WTC11 (cell line): Measurements from ENCODE around the gene ZNF48. TPM values are rescaled to one million over a fixed set of nuclear protein-coding genes. Genes with fewer than 3 reads are reported as not detected.

Source experiments
- ATAC-seq: fragments of 200-7000 bp; cut with Tn5 transposase; 2 replicates; pipeline ENCODE4 v1.10.0; 2021; ENCODE audit warnings: mild to moderate bottlenecking, moderate library complexity
- CTCF ChIA-PET: fragments of 300-600 bp; sonication (Branson Sonifier 250); formaldehyde crosslinking; loops from one replicate; lab custom pipeline; 2021; ENCODE audit warnings: antibody characterized with exemption; lab: Charles Lee
- POLR2A ChIA-PET: fragments of 350-600 bp; sonication (Branson Sonifier 250); formaldehyde crosslinking; loops from one replicate; lab custom pipeline; 2021; ENCODE audit warnings: antibody characterized with exemption; lab: Charles Lee
- DNase-seq: peaks from one replicate; pipeline ENCODE4 v3.0.0; 2021; ENCODE audit warnings: low spot score
- H3K27ac Mint-ChIP-seq: 2 replicates; pipeline ENCODE4 v1.8.0; 2021; ENCODE audit warnings: mixed read lengths
- H3K27me3 Mint-ChIP-seq: 2 replicates; pipeline ENCODE4 v1.8.0; 2021; ENCODE audit warnings: low read depth, mild to moderate bottlenecking, moderate library complexity, mixed read lengths
- H3K36me3 Mint-ChIP-seq: 2 replicates; pipeline ENCODE4 v1.8.0; 2021; ENCODE audit warnings: mixed read lengths
- H3K4me1 Mint-ChIP-seq: 2 replicates; pipeline ENCODE4 v1.8.0; 2022; ENCODE audit warnings: mixed read lengths
- H3K4me3 Mint-ChIP-seq: 2 replicates; pipeline ENCODE4 v1.8.0; 2021; ENCODE audit warnings: mild to moderate bottlenecking, moderate library complexity, mixed read lengths
- H3K9me3 Mint-ChIP-seq: 2 replicates; pipeline ENCODE4 v1.8.0; 2021; ENCODE audit warnings: mixed read lengths
- AR ChIP-seq: fragments of 250-450 bp; sonication (Bioruptor Pico); IDR thresholded peaks from 2 replicates; pipeline ENCODE4 v1.9.0; 2021; ENCODE audit warnings: mild to moderate bottlenecking
- ARID4B ChIP-seq: sonication (generic); formaldehyde crosslinking; IDR thresholded peaks from 2 replicates; pipeline ENCODE4 v1.8.0; 2023; ENCODE audit warnings: missing genetic modification reagents, mild to moderate bottlenecking, borderline replicate concordance
- CDX4 ChIP-seq: fragments of 250-450 bp; sonication (Bioruptor Pico); IDR thresholded peaks from 2 replicates; pipeline ENCODE4 v1.9.0; 2021; ENCODE audit warnings: moderate library complexity, mild to moderate bottlenecking, inconsistent platforms, borderline replicate concordance
- E2F1 ChIP-seq: sonication (generic); formaldehyde crosslinking; IDR thresholded peaks from 2 replicates; pipeline ENCODE4 v1.8.0; 2022; ENCODE audit warnings: mild to moderate bottlenecking, missing genetic modification reagents
- E2F5 ChIP-seq: sonication (generic); formaldehyde crosslinking; IDR thresholded peaks from 2 replicates; pipeline ENCODE4 v1.8.1; 2022; ENCODE audit warnings: mild to moderate bottlenecking, moderate library complexity, missing genetic modification reagents
- FOXJ3 ChIP-seq: sonication (generic); formaldehyde crosslinking; IDR thresholded peaks from 2 replicates; pipeline ENCODE4 v1.9.0; 2021; ENCODE audit warnings: missing genetic modification reagents, mild to moderate bottlenecking, borderline replicate concordance
- FOXP1 ChIP-seq: sonication (generic); formaldehyde crosslinking; IDR thresholded peaks from 2 replicates; pipeline ENCODE4 v1.8.0; 2022; ENCODE audit warnings: missing genetic modification reagents, mild to moderate bottlenecking, moderate library complexity, borderline replicate concordance
- FOXP4 ChIP-seq: sonication (generic); formaldehyde crosslinking; IDR thresholded peaks from 2 replicates; pipeline ENCODE4 v1.8.0; 2022; ENCODE audit warnings: mild to moderate bottlenecking, missing genetic modification reagents
- GABPB1 ChIP-seq: sonication (generic); formaldehyde crosslinking; IDR thresholded peaks from 2 replicates; pipeline ENCODE4 v1.8.1; 2023; ENCODE audit warnings: mild to moderate bottlenecking, missing genetic modification reagents
- GTF2I ChIP-seq: fragments of 250-450 bp; sonication (Bioruptor Pico); conservative IDR thresholded peaks from 2 replicates; pipeline ENCODE4 v1.4.0; 2021; ENCODE audit warnings: mild to moderate bottlenecking
- HMGA2 ChIP-seq: fragments of 250-450 bp; sonication (Bioruptor Pico); IDR thresholded peaks from 2 replicates; pipeline ENCODE4 v1.4.0; 2021; ENCODE audit warnings: mild to moderate bottlenecking, moderate library complexity
- IRF2 ChIP-seq: sonication (generic); formaldehyde crosslinking; IDR thresholded peaks from 2 replicates; pipeline ENCODE4 v1.8.0; 2022; ENCODE audit warnings: low read depth, missing genetic modification reagents, borderline replicate concordance
- MLX ChIP-seq: sonication (generic); formaldehyde crosslinking; IDR thresholded peaks from 2 replicates; pipeline ENCODE4 v1.8.1; 2023; ENCODE audit warnings: mild to moderate bottlenecking, missing genetic modification reagents, moderate library complexity
- MYBL2 ChIP-seq: sonication (generic); formaldehyde crosslinking; IDR thresholded peaks from 2 replicates; pipeline ENCODE4 v1.8.1; 2023; ENCODE audit warnings: mild to moderate bottlenecking, moderate library complexity, missing genetic modification reagents
- NFATC4 ChIP-seq: fragments of 250-450 bp; sonication (Bioruptor Pico); IDR thresholded peaks from 2 replicates; pipeline ENCODE4 v1.9.0; 2021; ENCODE audit warnings: mild to moderate bottlenecking
- NFE2L1 ChIP-seq: sonication (generic); formaldehyde crosslinking; IDR thresholded peaks from 2 replicates; pipeline ENCODE4 v1.8.1; 2023; ENCODE audit warnings: missing genetic modification reagents
- NR2C2 ChIP-seq: sonication (generic); formaldehyde crosslinking; IDR thresholded peaks from 2 replicates; pipeline ENCODE4 v1.8.0; 2022; ENCODE audit warnings: mild to moderate bottlenecking, missing genetic modification reagents
- NR3C1 ChIP-seq: sonication (generic); formaldehyde crosslinking; conservative IDR thresholded peaks from 2 replicates; pipeline ENCODE4 v1.8.1; 2023; ENCODE audit warnings: low read depth, mild to moderate bottlenecking, missing genetic modification reagents
- ZBTB21 ChIP-seq: sonication (generic); formaldehyde crosslinking; IDR thresholded peaks from 2 replicates; pipeline ENCODE4 v1.8.1; 2023; ENCODE audit warnings: mild to moderate bottlenecking, missing genetic modification reagents, borderline replicate concordance
- ZMAT4 ChIP-seq: fragments of 250-450 bp; sonication (Bioruptor Pico); IDR thresholded peaks from 2 replicates; pipeline ENCODE4 v1.9.0; 2021; ENCODE audit warnings: mild to moderate bottlenecking
- ZNF121 ChIP-seq: sonication (generic); formaldehyde crosslinking; IDR thresholded peaks from 2 replicates; pipeline ENCODE4 v1.8.0; 2023; ENCODE audit warnings: missing genetic modification reagents
- total RNA-seq: library from RNA; stranded (reverse); gene quantifications from 3 replicates; pipeline ENCODE4 v1.2.3, GENCODE V29; 2021

Gene ZNF48
- total RNA-seq, 1 experiment from 2014 or later: 39.3 TPM

- POLR2A ChIA-PET: no interaction called here
- Mint-ChIP-seq H3K36me3 (peaks cover 19% of the 10 kb centered on the region), H3K27ac (no peak overlapping the region), H3K27me3 (peaks cover 28% of the 10 kb centered on the region), H3K9me3 (peaks cover 16% of the 10 kb centered on the region), H3K4me1 (peaks cover 22% of the 10 kb centered on the region), H3K4me3 (no peak overlapping the region)
- CTCF ChIA-PET: interaction anchor here (0.6 to 4.8 kb wide), 5 partner anchors 18 to 336 kb away, joined by 3 to 41 read pairs (median 3); partner anchors contain the start of gene DCTPP1
- no peak for TF ChIP-seq NR3C1
- TF ChIP-seq GABPB1: 0 out of 2 replicates have a peak, but pooled peaks have one; percentile 20
- ATAC-seq (no peak), DNase-seq (no peak)
Measured at GRCh38 chr16:30447512-30448226, 52.4 kb downstream of the ZNF48 start.

GRCh38 chr16:30449116-30449435, 53.9 kb downstream of the ZNF48 start:
- Mint-ChIP-seq H3K4me3 (no peak overlapping the region), H3K36me3 (peaks cover 14% of the 10 kb centered on the region), H3K4me1 (peaks cover 12% of the 10 kb centered on the region), H3K27me3 (peaks cover 28% of the 10 kb centered on the region), H3K27ac (no peak overlapping the region), H3K9me3 (peaks cover 12% of the 10 kb centered on the region)
- ATAC-seq: no peak
- DNase-seq: no peak
- ChIA-PET CTCF (interaction anchor here (0.6 to 4.8 kb wide), 10 partner anchors 10 to 320 kb away, joined by 3 to 41 read pairs (median 5); partner anchors contain the start of genes DCTPP1 and ZNF785), POLR2A (no interaction called here)
- TF ChIP-seq NR2C2 (CRISPR knock-in tag): no peak
- no peak for TF ChIP-seq FOXP4 (CRISPR knock-in tag)
- TF ChIP-seq E2F1 (CRISPR knock-in tag): no peak
- TF ChIP-seq NFE2L1 (CRISPR knock-in tag): no peak
- no peak for TF ChIP-seq GTF2I
- no peak for TF ChIP-seq CDX4 (CRISPR knock-in tag)
- no peak for TF ChIP-seq ZBTB21 (CRISPR knock-in tag)
- TF ChIP-seq NFATC4 (CRISPR knock-in tag): no peak
- TF ChIP-seq MYBL2: no peak
- no peak for TF ChIP-seq E2F5
- TF ChIP-seq FOXJ3 (CRISPR knock-in tag): no peak
- no peak for TF ChIP-seq AR (CRISPR knock-in tag)
- no peak for TF ChIP-seq IRF2 (CRISPR knock-in tag)
- TF ChIP-seq ARID4B (CRISPR knock-in tag): no peak
- no peak for TF ChIP-seq FOXP1 (CRISPR knock-in tag)
- no peak for TF ChIP-seq ZMAT4 (CRISPR knock-in tag)
- no peak for TF ChIP-seq MLX (CRISPR knock-in tag)
- TF ChIP-seq HMGA2: no peak
- no peak for TF ChIP-seq ZNF121
